Activated CD8-positive, alpha-beta memory T cell treated with anti-CD3 and anti-CD28 coated beads for 48 hours (primary cell): ENCODE results near the gene HOXD9.
A peak's percentile ranks its signal among the peaks of the same experiment; 100 is the strongest.

Experiments used
- DNase-seq, 3 experiments: peaks; one replicate each; pipeline ENCODE4 v3.0.0-alpha.2; 2020; ENCODE audit warnings: low read depth in 2 of 3, low spot score in 2 of 3

The HOXD9 gene

GRCh38 chr2:176124110-176124946 lies 1.8 kb downstream of the HOXD9 start:
- no peak for DNase-seq

GRCh38 chr2:176124947-176125771 lies 2.6 kb downstream of the HOXD9 start:
- DNase-seq = no peak

GRCh38 chr2:176125772-176126054 lies 3.2 kb downstream of the HOXD9 start:
- DNase-seq = no peak

GRCh38 chr2:176126929-176127773 lies 4.6 kb downstream of the HOXD9 start:
- peak in 1 of 3 experiments; percentile 60 for DNase-seq

- no peak for DNase-seq
These were observed 5.2 kb downstream of the HOXD9 start for GRCh38 chr2:176127774-176128072.

GRCh38 chr2:176128172-176128981 lies 5.9 kb downstream of the HOXD9 start:
- no peak for DNase-seq

GRCh38 chr2:176128982-176129796 lies 6.7 kb downstream of the HOXD9 start, which contains the start of gene HOXD8:
HOXD8 (plus strand) TSS chr2:176129705; CDS start chr2:176130367, 662 bp downstream.
- DNase-seq = no peak

- no peak for DNase-seq
These were observed 7.3 kb downstream of the HOXD9 start for GRCh38 chr2:176129813-176130146.

- no peak for DNase-seq
These were observed 7.8 kb downstream of the HOXD9 start for GRCh38 chr2:176130147-176130956.

- no peak for DNase-seq
These were observed 8.7 kb downstream of the HOXD9 start for GRCh38 chr2:176130957-176131847.

- no peak for DNase-seq
These were observed 9.3 kb downstream of the HOXD9 start for GRCh38 chr2:176131848-176132158.

- DNase-seq = no peak
These were observed 10.0 kb downstream of the HOXD9 start for GRCh38 chr2:176132205-176133171.

- no peak for DNase-seq
These were observed 10.9 kb downstream of the HOXD9 start for GRCh38 chr2:176133389-176133788.

GRCh38 chr2:176134035-176134434 lies 11.5 kb downstream of the HOXD9 start:
- DNase-seq = no peak

- DNase-seq = no peak
These were observed 12.5 kb downstream of the HOXD9 start for GRCh38 chr2:176135035-176135440.

- no peak for DNase-seq
These were observed 14.1 kb downstream of the HOXD9 start for GRCh38 chr2:176136374-176137251.
